Chondrocyte (in vitro differentiated cells): Measurements from ENCODE around the gene THUMPD2. TPM values are rescaled to one million over a fixed set of nuclear protein-coding genes. Genes with fewer than 3 reads are reported as not detected.

Experiments
- DNase-seq: peaks from one replicate; pipeline ENCODE4 v3.0.0; 2021; ENCODE audit warnings: mixed read lengths, low spot score
- H3K27ac Mint-ChIP-seq: one replicate; pipeline ENCODE4 v1.8.0; 2021; ENCODE audit warnings: mild to moderate bottlenecking, moderate library complexity, mixed read lengths; ENCODE audit not compliant: unreplicated experiment
- H3K27me3 Mint-ChIP-seq: 2 replicates; pipeline ENCODE4 v1.8.0; 2021; ENCODE audit warnings: low read depth, mixed read lengths
- H3K36me3 Mint-ChIP-seq: 2 replicates; pipeline ENCODE4 v1.8.0; 2021; ENCODE audit warnings: low read depth, mixed read lengths
- H3K4me1 Mint-ChIP-seq: 2 replicates; pipeline ENCODE4 v1.8.0; 2021; ENCODE audit warnings: low read depth, mild to moderate bottlenecking, mixed read lengths
- H3K4me3 Mint-ChIP-seq: one replicate; pipeline ENCODE4 v1.8.0; 2021; ENCODE audit warnings: mild to moderate bottlenecking, moderate library complexity, mixed read lengths; ENCODE audit not compliant: unreplicated experiment
- H3K9me3 Mint-ChIP-seq: 2 replicates; pipeline ENCODE4 v1.8.0; 2021; ENCODE audit warnings: low read depth, mixed read lengths
- long read RNA-seq: library from polyadenylated mRNA; stranded (forward); transcript quantifications from one replicate; pipeline ENCODE4 v2.0.0, GENCODE V29; 2021
- total RNA-seq: library from RNA; stranded (reverse); gene quantifications from 3 replicates; pipeline ENCODE4 v1.2.1, GENCODE V29; 2021
- TF ChIP-seq, protein P1 (sequence below): fragments of 200-600 bp; sonication (generic); IDR thresholded peaks from 2 replicates; pipeline ENCODE4 v1.5.0; 2021; ENCODE audit warnings: antibody characterized with exemption, mild to moderate bottlenecking, moderate library complexity

Gene THUMPD2, protein sequence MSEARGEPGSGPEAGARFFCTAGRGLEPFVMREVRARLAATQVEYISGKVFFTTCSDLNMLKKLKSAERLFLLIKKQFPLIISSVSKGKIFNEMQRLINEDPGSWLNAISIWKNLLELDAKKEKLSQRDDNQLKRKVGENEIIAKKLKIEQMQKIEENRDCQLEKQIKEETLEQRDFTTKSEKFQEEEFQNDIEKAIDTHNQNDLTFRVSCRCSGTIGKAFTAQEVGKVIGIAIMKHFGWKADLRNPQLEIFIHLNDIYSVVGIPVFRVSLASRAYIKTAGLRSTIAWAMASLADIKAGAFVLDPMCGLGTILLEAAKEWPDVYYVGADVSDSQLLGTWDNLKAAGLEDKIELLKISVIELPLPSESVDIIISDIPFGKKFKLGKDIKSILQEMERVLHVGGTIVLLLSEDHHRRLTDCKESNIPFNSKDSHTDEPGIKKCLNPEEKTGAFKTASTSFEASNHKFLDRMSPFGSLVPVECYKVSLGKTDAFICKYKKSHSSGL
- 7.7 to 13.1 TPM (median 8.2 TPM) in 3 replicates for total RNA-seq
- long read RNA-seq, transcript THUMPD2-204 (10 exons, 1,970 nt): major isoform, 8 of 27 reads
- long read RNA-seq, partial matches to known transcripts: 0 of 27 reads
- long read RNA-seq, other reads (novel, unspliced or antisense): 18 of 27 reads

DNA sequence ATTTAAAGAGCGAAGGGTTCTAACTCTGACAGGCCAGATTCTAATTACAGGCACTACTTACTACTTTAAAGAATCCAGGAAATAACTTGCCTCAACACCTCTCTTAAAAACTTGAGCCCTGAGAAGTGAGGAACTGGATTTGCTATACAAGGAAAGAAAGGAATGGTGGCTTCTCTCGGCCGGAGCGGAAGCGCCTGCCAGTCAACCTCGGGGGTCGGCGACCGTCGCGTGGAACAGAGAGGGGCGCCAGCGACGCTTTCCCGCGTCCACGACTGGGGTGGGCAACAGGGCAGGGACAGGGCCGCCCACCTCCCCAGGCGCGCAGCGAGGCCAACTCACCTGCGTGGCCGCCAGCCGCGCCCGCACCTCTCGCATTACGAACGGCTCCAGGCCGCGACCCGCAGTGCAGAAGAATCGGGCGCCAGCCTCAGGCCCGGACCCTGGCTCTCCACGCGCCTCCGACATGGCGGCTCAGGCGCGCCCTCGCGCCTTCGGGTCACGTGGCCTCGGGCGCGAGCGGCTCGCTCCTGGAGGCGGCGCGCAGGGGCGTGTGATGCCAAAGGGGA, at the start of gene THUMPD2:
TSS of gene THUMPD2 (minus strand) at position 484 of the 566 bp plus-strand sequence. CDS start at position 465, 19 bp downstream.
- Mint-ChIP-seq H3K9me3 (peaks cover 3% of the 10 kb centered on the region), H3K4me3 (peak within 1 kb of the TSS; percentile 85), H3K27me3 (no peaks in the 10 kb centered on the region), H3K4me1 (peaks cover 55% of the 10 kb centered on the region), H3K27ac (peak within 1 kb of the TSS; percentile 88), H3K36me3 (peaks cover 2% of the 10 kb centered on the region)
- TF ChIP-seq, protein P1, sequence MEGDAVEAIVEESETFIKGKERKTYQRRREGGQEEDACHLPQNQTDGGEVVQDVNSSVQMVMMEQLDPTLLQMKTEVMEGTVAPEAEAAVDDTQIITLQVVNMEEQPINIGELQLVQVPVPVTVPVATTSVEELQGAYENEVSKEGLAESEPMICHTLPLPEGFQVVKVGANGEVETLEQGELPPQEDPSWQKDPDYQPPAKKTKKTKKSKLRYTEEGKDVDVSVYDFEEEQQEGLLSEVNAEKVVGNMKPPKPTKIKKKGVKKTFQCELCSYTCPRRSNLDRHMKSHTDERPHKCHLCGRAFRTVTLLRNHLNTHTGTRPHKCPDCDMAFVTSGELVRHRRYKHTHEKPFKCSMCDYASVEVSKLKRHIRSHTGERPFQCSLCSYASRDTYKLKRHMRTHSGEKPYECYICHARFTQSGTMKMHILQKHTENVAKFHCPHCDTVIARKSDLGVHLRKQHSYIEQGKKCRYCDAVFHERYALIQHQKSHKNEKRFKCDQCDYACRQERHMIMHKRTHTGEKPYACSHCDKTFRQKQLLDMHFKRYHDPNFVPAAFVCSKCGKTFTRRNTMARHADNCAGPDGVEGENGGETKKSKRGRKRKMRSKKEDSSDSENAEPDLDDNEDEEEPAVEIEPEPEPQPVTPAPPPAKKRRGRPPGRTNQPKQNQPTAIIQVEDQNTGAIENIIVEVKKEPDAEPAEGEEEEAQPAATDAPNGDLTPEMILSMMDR: peak; percentile 19
- DNase-seq: no peak

DNA sequence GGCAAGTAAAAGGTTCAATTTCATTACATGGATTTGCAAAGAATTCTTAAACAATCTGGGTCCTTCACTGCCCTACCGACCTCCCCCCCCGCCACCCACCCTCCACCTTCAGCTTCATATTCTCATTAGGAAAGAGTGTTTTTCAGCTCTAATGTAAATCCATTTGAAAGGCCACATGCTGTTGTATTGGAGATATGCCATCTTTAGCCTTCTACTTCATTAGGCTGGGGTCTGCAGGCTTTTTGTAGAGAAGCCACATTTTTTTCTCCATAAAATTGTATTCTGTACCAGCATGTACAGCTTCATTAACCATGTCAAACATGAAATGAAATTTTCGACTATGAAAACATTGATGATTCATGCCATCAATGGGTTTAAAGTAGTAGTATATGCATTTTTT, 42.8 kb upstream of the THUMPD2 start:
- DNase-seq: no peak
- Mint-ChIP-seq H3K27me3 (peaks cover 19% of the 10 kb centered on the region), H3K27ac (no peak overlapping the region), H3K36me3 (peaks cover under 1% of the 10 kb centered on the region), H3K9me3 (no peaks in the 10 kb centered on the region), H3K4me1 (no peaks in the 10 kb centered on the region), H3K4me3 (no peak overlapping the region)
- TF ChIP-seq, protein P1: no peak

DNA sequence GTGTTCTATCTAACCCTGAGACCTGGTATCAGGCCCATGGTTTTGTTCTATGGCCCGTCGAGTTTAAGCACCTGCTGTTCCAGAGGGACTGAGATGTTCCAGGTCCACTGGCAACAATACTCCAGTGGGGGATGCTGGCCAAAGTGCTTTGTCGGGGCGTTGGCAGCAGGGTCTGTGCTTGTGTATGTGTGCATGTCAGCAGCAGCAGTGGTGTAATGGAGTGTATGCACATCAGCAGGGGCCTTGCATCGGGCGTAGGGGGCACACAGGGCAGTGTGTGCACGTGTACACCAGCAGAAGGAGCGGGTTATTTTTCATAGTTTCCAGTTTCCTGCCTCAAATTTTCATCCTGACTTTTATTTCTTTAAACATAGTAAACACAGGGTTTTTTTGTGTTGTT, 37.8 kb upstream of the THUMPD2 start:
- peaks cover 6% of the 10 kb centered on the region for H3K36me3 Mint-ChIP-seq
- H3K27me3 Mint-ChIP-seq: peaks cover 24% of the 10 kb centered on the region
- no peak overlapping the region for H3K4me3 Mint-ChIP-seq
- peaks cover 17% of the 10 kb centered on the region for H3K9me3 Mint-ChIP-seq
- no peak for DNase-seq
- H3K27ac Mint-ChIP-seq: no peak overlapping the region
- TF ChIP-seq, protein P1: no peak
- H3K4me1 Mint-ChIP-seq: no peaks in the 10 kb centered on the region

DNA sequence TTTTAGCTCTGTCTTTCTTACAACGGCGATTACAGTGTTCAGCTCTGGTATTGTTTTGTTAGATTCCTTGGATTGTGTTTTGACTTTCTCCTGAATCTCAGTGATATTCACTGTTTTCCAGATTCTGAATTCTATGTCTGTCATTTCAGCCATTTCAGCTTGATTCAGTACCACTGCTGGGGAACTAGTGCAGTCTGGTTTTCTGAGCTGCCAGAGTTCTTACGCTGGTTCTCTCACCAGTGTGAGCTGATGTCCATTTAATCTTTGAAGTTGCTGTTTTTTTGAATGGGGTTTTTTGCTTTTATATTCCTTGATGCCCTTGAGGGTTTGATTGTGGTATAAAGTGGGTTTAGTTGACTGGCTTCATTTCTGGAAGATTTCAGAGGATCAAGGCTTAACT, 37.4 kb upstream of the THUMPD2 start:
- TF ChIP-seq, protein P1: no peak
- peaks cover 21% of the 10 kb centered on the region for H3K9me3 Mint-ChIP-seq
- H3K27ac Mint-ChIP-seq: no peak overlapping the region
- H3K4me1 Mint-ChIP-seq: no peaks in the 10 kb centered on the region
- H3K36me3 Mint-ChIP-seq: peaks cover 6% of the 10 kb centered on the region
- H3K4me3 Mint-ChIP-seq: no peak overlapping the region
- peaks cover 21% of the 10 kb centered on the region for H3K27me3 Mint-ChIP-seq
- no peak for DNase-seq

DNA sequence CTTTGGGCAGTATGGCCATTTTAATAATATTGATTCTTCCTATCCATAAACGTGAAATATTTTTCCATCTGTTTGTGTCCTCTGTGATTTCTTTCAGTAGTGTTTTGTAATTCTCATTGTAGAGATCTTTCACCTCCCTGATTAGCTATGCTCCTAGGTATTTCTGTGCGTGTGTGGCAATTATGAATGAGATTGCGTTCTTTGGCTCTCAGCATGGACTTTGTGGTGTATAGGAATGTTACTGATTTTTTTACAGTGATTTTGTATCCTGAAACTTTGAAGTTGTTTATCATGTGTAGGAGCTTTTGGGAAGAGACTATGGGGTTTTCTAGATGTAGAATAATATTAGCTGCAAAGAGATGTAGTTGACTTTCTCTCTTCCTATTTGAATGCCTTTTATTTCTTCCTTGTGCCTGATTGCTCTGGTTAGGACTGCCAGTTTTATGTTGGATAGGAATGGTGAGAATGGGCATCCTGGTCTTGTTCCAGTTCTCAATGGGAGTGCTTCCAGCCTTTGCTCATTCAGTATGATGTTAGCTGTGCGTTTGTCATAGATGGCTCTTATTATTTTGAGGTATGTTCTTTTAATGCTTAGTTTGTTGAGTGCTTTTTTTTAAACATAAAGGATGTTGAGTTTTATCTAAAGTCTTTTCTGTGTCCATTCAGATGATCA, 27.0 kb upstream of the THUMPD2 start:
- TF ChIP-seq, protein P1: no peak
- no peak for DNase-seq
- H3K4me3 Mint-ChIP-seq: no peak overlapping the region
- peaks cover 48% of the 10 kb centered on the region for H3K9me3 Mint-ChIP-seq
- peaks cover 12% of the 10 kb centered on the region for H3K27me3 Mint-ChIP-seq
- no peaks in the 10 kb centered on the region for H3K4me1 Mint-ChIP-seq
- H3K36me3 Mint-ChIP-seq: peaks cover 23% of the 10 kb centered on the region
- H3K27ac Mint-ChIP-seq: no peak overlapping the region
